NCI-H524 treated with DMSO at 0.1 percent for 48 hours (cell line): ENCODE results near the gene AUP1.

Experiments
- DNase-seq: peaks from one replicate; lab custom pipeline; 2025; lab: John Stamatoyannopoulos, UW

AUP1 gene

GRCh38 chr2:74556831-74557370, 27.4 kb upstream of the AUP1 start:
- no peak for DNase-seq

GRCh38 chr2:74556159-74556558, 26.7 kb upstream of the AUP1 start:
- DNase-seq, result no peak

GRCh38 chr2:74555610-74556103, 26.2 kb upstream of the AUP1 start:
- DNase-seq, result no peak

DNA sequence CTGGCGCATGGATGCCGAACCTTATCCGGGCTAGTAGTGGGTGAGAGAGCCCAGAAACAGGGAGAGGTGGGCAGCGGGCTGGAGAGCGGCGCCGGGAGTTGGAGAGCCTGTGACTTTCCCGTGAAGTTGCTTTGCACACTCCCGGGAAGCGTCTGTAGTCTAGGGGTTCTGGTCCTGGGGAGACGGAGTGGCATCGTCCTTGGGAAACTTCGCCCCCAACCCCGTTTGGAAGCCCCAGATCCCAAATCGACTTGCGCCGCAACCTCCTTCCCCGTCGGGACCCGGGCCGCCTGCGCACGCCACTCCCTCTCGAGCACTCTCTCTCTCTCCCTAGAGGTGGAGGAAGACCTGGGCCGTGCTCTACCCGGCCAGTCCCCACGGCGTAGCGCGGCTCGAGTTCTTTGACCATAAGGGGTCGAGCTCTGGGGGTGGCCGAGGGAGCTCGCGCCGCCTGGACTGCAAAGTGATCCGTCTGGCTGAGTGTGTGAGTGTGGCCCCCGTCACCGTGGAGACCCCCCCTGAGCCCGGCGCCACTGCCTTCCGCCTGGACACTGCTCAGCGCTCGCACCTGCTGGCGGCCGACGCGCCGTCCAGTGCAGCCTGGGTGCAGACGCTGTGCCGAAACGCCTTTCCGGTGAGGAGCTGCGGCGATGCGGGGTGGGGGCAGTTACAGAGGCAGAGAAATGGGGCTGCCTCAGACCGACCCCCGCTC, 25.5 kb upstream of the AUP1 start:
- DNase-seq, result no peak

DNA sequence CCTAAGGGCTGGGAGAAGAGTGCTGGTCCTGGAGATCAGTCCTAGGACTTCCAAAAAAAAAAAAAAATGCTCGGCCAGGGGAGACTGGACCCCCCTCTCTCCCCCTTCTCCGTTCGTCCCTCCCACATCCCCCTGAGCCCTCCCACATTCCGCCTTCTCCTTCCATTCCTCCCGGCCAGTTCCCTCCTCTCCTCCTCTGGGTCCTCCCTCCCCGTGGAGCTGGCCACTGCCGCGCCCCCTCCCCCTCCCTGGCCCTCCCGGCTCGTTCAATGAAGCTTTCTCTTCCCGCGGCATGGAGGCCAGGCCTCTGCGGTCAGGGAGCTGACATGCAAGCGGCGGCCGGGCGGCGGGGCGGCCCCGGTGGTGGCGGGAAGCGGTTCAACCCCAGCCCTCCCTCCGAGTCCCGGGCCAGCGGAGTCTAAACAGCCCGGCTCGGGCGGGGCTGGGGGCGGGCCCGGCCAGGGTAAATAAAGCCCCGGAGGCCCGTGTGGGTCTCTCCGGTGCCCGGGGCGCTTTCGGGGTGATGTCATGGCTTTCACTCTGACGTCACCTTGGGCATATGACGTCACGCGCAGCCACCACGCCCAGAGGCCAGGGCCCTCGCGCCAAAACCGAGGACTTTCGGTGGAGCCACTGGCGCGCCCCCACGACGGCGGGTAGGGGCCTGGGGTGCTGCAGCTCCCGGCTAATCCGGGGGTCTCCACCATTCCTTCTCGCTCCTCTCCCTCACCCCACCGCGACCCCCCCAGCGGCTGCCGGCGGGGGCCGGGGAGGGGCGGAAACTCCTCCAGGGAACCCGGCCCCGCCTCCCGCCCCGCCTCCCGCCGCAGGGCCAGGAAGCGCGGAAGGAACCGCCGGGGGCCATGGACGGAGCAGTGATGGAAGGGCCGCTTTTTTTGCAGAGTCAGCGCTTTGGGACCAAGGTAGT, 24.6 kb upstream of the AUP1 start, which contains the start of the genes DOK1 and LOXL3:
DOK1 (plus strand) TSS at position 829 of the 928 bp plus-strand sequence; CDS start at position 864, 35 bp downstream.
LOXL3 (minus strand) TSS at position 51 of the 928 bp plus-strand sequence. CDS start 1,308 bp downstream, outside the sequence.
- DNase-seq, result no peak

DNA sequence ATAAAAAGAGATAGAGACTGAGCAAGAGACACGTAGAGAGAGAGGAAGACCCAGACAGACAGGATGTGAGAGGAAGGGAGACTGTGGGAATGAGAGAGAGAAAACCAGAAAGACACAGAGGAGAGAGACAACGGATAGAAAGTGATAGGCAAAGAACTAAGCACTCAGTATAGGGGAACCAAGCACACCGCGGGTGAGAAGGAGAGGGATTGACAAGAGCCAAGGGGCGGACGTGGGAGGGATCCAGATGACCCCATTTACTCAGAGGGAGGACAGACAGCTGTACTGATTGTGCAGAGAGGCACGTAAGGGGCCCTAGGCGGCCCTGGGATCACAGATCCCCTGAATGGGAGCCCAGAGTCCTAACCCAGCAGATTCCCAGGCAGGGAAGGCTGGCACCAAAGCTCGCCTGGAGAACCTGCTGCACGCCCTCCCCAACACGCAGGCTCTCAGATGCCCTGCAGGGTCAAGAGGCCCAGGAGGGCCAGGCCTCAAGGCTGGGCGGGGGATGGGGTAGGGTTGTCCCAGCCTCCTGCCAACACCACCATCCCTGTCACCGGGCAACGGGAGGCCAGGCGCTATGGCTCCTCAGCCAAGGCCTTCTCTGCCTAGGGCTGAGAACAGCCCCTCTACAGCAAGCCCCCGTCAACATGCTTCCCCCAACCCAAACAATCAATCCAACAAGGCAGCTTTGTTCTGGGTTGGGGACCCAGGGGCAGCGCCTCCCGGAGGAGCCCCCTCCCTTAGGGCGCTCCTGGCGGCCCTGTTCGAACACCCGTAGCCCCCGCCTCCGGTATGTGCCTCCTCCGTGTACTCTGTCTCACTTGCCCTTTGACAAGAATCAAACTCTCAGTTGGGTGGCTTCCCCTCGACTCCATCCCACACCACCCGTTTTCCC, 23.7 kb upstream of the AUP1 start:
- DNase-seq, result no peak

DNA sequence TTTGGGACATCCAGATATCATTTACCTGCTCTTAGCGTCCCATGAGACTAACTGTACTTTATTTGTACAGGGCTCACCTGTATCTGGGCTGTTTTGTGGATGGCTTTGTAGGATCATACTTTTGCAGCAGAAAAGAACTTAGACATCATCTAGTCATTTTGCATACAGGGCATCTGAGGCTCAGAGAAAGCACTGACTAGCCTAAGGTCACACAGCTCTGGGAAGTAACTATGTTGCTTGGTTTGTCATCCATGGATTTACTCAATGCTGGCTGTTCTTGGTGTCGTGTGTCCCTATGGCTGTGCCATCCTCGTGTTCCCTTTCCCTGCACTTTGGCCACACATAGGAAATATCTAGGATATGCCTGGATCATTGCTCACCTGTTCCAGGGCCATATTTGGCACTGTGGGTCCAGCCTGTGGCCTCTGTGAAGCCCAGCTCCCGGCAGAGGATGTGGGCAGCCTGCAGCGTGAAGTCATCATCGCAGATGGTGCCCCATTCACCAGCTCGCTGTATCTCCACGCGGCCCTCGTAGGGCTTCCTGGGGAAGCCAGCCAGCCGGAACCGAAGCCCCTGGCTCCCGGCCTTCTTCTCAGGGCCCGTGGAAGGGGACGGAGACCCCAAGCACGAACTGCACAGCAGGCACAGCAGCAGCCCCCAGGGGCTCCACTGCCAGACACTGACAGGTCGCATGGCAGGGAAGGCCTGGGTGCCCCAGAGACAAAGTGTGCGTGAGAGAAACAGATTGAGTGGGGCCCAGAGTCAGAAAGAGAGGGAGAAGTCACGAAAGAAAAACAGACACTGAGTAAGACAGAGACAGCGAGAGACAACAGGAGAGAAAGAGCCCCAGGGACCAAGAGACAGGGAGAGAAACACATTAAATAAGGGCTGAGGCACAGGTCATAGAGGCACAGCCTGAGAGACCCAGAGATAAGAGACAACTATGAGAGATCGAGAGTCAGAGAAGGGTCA, 22.7 kb upstream of the AUP1 start:
- DNase-seq, result no peak

GRCh38 chr2:74551530-74551929, 22.0 kb upstream of the AUP1 start:
- no peak for DNase-seq

DNA sequence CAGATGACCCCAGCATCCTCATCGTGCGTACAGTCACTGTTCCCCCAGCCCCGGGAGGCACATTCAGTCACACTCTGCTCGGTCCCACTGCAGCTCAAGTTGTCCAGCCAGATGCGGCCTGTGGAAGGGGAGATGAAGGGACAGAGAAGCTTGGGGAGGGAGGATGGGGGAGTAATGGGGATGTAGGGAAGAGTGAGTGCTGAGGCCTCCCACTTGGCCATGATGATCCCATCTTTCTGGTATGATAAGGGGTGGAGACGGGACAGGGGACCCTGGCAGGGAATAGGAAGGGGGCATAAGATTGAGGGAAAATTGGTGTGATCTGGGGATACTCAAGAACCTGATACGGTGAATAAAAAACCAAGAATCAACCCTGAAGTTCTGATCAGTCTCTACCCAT, 20.7 kb upstream of the AUP1 start:
- no peak for DNase-seq

- no peak for DNase-seq
Observed at GRCh38 chr2:74548900-74549826, 19.7 kb upstream of the AUP1 start.

DNA sequence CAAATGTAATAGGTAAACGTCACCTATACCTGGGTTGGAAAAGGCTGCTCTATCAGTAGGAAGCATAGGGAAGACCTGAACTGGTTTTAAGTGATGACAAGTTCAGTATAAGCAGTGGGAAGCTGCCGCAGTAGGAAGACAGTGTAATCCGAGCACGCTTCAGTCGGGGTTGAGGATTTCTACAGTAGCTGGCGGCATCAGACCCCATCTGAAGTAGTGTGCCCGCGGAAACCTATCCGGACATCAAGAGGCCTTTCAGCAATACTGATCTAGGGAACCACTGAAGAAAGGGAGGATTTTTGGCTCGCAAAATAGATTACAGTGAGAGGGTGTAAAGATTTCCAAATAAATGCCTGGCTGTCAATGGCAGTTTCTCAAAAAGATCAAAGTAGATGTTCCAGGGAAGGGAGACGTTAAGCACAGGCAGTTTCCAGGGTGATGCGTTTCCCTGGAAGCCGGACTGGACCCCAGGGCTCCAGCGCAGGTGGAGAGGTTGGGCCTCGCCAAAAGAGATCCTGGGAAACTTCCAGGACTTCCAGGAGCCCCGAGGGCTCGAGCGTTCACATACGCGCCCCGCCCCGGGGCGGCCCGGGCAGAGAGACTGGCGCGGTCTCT, 18.9 kb upstream of the AUP1 start:
- peak; percentile 30 for DNase-seq

DNA sequence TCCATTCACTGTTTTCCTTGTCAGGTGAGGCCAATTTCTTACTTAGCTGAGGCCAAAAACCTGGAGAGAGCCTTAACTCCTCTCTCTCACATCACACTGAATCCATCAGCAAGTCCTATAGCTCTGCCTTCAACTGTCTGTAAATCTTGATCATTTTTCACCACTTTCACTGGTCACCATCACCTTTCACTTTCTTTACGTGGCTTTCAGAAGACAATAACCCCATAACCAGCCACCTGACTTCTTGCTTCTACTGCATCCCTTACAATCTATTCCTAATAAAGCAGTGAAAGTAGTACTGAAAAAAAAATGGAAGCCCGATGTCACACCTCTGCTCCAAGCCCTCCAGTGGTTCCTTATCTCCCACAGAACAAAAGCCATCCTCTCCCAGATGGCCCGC, 16.5 kb upstream of the AUP1 start:
- no peak for DNase-seq

DNA sequence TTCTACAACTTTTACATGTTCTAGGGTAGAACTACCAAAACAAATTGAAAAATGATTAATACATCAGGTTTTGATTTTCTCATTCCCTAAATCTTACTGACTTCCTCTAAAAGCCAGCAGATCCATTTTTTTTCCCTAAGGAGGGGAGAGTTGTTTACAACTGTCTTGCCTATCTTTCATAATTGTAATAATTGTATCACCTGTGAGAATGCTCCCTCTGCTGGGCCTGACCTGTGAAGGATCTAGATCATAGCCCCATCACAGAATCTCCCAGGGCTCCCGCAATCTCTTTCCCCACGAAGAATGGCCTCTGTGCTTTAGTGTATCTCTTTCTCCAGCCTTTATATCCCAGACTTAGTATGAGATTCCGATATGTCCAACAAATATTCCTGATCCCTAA, 15.1 kb upstream of the AUP1 start:
- DNase-seq, result no peak

- no peak for DNase-seq
Observed at GRCh38 chr2:74542978-74543377, 13.5 kb upstream of the AUP1 start.

DNA sequence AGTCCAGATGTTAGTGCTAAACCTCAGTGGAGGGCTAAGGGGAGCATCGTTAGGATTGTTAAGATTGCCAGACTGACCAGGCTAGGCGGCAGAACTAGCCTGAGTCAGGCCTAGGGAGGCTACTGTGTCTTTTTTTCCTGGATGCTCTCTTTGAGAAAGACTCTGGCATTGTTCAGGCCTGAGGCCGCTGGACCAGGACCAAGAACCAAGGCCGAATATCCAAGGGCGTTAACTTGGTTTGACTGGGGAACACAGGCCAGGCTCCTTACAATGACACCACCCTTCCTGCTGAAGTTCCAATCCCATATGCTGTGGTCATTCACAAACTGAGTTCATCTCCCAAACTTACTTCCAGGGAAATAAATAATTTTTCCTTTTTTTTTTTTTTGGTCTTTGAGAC, 10.8 kb upstream of the AUP1 start:
- DNase-seq, result no peak

- DNase-seq, result no peak
Observed at GRCh38 chr2:74538881-74539339, 9.4 kb upstream of the AUP1 start.

DNA sequence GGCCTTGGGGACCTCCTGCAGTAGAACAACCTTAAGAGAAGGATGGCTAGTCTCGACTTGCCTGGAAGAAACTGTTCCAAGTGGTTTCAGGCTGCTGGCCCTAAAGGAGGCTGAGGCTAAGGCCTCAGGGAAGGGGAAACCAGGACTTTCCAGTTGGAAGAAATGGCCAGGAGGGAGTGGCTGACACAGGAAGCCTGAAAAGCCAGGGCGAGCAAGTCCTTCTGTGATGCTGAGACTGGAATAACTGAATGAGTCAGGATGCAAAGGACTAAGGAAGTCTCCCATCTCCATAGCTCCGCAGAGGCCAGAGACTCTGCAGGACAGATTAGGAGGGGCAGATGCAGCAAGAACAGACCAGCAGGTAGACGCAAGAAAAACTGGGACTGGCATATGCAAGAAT, 7.6 kb upstream of the AUP1 start:
- DNase-seq, result no peak

DNA sequence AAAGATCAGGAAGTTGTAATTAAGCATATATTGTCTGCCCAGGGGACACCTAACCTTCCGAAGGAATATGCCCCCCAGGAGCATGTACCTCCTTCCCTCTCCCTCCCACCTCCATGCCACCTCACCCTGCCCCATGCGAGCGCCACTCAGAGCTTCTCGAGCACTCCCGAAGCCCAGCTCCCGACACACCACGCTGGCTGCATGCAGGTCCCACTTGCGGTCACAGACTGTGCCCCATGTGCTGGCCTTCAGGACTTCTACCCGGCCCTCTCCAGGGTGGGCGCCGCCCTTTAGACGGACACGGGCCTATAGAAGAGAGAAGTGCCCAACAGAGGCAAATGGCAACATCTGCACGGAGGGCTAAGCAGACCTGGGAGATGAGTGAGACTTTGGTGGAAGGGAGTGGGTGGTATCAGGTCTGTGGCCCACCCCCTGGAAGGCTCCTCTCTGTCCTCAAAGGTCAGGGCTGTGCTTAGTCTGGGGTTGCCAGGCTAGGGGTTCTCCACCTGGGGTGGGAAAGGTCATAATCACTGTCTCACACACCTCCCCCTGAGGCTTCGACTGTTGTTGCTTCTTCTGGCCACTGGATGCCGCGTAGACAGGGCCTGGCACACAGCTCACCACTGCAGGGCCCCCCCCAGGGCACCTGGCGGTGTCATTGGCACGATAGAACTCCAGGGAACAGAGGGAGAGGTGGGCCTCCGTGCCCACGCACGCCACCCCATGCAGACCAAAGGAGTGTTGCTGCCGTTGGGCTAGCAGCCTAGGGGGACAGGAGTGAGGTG, 6.9 kb upstream of the AUP1 start:
- no peak for DNase-seq
